ENCODE results near the gene ODR4.
"Not testable (repeated sequence)": the region's sequence is repeated elsewhere in the genome, so short reads cannot be mapped to it uniquely, and the experiment has no call there.

ODR4 gene

DNA sequence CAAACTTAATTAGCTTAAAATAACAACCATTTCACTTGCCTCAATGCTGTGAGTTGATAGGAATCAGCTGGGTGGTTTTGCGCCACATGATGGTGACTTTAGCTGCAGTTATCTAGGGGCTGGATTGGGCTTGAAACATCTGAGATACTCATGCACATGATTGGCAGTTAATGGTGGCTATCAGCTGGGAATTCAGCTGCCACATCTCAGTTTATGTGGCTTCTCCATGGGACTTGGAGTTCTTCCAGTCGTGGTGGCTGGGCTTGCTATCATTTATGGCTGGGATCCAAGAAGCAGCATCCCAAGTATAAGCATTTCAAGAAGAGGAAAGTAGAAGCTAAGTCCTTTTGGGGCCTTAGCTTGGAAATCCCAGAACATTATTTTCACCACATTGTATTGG lies 48.9 kb downstream of the ODR4 start:
- no peak for DNase-seq

DNA sequence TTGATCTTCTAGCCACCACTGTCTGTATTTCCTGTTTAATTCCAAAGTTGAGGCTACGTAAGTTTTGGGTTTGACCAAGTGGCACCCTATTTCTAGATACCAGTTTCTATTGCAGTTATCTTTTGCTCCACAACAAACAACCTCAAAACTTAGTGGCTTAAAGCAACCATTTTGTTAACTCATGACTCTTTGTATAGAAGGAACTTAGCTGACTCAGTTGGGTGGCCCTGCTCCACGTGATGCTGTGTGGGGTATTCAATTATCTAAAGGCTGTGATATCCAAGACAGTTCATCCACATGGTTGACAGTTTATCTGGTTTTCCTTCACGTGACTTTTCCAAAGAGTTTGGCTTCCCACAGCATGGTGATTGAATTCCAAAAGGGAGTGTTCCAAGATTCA lies 50.5 kb downstream of the ODR4 start:
- no peak for DNase-seq

DNA sequence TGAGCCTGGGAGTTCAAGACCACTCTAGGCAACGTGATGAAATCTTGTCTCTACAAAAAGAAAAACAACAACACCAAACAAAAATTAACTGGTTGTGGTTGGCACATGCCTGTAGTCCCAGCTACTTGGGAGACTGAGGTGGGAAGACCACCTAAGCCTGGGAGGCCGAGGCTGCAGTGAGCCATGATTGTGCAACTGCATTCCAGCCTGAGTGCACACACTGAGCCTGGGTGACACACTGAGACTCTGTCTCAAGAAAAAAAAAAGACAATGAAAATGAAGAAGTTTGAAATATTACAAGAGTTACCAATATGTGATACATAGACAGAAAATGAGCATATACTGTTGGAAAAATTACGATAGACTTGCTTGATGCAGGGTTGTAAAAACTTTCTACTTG lies 53.4 kb downstream of the ODR4 start:
- DNase-seq: no peak

DNA sequence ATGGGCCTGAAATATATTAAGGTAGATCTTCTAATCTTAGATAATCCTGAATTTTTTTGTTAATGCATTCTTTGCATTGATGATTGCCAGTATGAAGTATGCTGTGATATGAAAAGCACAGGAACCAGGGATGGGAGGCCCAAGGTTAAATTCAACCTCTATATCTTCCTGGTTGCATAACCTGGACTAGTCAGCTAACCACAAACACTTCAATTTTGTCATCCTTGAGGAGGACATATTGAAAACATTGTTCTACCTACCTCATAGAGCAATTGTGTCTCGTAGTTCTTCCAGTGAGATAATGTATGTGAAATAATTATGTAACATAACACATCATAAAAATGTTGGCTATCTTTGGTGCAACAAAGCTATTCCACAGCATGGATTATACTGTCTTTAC lies 59.7 kb downstream of the ODR4 start:
- no peak for DNase-seq

DNA sequence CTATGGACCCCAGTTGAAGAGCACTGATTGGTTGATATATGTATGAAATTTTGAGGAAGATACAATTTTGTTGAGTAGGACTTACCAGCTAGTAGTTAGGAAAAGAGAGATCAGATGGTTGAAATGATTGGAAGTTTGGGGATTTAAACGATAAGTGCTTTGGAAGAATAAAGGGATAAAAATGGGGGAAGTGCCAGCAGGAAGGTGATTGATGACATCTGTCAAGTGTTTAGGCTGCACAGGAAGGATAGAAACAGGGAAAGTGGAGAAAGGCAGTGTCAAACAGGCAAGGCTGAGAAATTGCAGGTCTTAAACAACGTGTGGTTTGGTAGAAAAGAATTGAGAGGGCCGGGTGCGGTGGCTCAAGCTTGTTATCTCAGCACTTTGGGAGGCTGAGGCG lies 62.9 kb downstream of the ODR4 start:
- no peak for DNase-seq

DNA sequence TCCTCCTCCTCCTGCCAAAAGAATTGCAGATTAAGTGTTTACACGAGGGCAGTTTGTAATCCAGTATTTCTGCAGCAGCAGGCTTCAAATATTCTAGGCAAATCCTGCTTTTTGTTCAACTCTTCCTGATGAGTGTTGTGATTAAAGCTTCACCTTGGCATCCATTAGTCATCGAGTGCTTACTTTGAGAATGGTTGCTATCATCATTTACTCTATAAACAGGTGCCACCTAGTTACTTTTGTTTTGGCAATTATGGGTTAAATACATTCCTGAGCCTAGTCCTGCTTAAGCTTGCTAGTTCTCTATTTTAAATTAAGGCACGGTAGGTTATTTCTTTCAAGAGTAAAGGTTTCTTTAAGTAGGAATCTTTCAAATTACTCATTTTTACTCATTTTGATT lies 64.9 kb downstream of the ODR4 start:
- DNase-seq: no peak

DNA sequence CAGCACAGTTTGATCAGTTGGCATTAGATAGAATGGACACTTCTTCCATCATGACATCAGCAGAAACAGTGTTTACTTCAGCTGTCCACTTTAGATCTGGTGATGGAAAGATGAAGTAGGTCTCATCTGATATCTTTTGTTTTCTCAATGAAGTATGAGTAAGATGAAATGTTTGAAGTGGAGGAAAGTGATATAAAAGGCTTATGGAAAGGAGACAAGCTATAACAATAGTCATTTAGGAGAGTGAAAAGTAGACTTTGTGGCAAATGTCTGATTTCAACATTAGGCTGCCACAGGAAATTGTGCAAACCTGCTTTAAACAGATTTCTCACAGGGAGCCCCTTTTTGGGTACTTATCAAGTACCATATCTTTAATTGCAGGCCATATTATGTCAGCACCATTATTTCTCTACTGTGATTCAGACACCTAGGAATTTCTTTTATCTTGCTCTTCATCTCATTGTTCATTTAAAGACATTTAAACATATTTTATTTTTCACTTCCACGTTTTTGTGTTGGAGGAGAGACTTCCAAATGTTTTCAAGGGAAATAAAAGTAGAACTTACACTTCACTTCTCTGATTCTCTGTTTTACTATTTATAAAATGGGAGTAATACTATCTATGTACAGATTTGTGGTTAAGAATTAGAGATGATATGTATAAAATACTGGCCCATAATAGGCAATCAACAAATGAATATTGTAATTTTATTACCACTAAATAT lies 67.2 kb downstream of the ODR4 start:
- DNase-seq: no peak

DNA sequence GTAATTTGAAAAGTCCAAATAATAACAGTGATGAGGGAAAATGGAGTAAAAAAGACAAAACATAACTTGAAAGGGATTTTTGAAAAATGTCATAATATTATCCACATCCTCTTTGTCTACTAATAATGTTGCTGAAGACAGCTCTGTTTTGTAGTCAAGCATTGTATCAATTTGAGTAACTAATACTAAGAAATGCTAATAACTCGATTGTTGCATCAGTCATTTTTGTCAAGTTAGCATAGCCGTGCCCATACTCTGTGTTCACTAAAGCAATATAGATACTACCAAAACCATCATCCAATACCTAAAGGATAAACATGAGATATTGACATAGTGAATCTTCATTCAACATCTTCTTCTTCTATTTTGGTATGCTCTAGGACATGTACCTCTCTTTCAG lies 68.0 kb downstream of the ODR4 start:
- no peak for DNase-seq

DNA sequence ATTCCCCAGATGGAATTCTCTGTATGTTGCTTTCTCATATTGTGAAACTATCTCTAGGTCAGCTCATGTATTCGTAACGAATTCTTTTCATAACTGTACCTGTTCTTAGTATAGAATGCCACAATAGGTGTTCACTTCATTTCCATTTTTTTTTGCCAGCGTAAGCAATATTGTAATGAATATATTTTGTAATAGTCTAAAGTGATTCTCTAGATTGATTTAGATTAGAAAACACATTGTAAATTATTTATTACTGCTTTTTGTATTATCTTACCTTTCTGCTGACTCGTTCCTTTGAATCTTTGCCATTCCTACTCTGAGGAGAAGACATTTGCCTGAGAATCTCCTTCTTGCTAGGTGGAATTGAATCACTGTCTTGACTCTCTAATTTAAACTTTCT lies 70.5 kb downstream of the ODR4 start:
- no peak for DNase-seq

DNA sequence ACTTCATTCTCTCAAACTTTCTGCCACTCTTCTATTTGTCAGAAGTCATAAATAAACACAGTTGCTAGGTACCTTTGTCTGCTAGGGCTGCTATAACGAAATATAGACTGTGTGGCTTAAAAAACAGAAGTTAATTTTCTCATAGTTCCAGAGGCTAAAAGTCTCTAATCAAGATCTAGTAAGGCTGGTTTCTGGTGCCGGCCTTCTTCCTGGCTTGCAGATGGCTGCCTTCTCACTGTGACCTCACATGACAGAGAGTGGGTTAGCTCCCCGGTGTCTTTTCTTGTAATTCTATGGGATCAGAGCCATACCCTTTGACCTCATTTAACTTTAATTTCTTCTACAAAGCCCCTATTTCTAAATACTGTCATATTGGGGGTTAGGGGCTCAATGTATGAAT lies 79.3 kb downstream of the ODR4 start:
- DNase-seq: no peak

DNA sequence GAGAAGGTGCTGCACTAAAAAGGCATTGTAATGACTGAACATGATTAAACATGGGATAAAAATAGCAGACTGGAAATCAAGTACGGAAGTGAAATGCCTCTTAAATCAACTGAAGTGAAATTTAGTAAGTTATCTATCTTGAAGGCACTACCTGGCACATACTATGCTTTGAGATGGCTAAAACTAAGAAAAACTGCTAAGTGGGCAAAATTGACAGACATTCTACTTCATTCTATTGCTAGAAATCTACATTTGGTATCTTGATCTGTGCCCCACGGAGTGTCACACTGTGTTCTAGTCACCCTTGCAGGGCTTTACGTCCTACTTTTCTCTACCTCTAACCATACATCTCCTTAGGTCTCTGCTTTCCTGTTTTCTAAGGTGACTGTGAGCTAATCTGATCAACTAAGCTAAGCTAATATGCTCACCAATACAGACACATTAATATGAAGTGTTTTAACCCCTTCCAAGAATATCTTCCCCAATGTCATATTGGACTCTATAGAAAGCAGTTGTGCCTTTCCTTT lies 81.2 kb downstream of the ODR4 start:
- DNase-seq: no peak

DNA sequence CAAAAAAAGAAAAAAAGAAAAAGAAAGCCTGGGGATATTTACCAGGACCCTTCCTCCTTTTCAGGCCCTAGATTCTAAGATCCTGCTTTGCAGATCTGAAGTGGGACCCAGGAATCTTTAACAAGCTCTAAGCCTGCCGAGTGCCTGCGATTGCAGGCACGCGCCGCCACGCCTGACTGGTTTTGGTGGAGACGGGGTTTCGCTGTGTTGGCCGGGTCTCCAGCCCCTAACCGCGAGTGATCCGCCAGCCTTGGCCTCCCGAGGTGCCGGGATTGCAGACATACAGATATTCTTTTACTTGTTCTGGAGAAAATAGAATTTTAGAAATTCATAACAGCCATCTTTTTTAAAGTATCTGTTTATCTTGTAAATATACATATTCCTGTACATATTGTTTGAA lies 83.5 kb downstream of the ODR4 start:
- DNase-seq: not testable (repeated sequence)

DNA sequence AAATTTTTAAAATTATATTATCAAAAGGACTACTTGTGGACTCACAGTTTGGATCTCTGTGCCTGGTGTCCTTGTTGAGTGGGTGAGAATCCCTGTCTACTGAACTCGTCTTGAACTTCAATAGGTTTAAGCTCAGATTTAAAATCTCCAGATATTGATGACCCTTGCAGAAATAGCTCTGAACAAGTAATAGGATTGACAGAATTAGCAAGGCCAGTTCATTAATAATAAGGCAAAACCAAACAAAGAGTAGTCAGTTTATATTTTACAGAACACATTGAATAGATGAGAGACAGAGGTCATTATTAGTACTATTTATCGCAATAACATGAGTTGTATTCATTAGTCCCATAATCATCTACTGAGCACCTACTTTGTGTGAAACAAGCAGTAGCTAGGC lies 85.4 kb downstream of the ODR4 start, which contains the start of gene PDC:
Gene PDC, minus strand, starts transcription at position 101 of the 400 bp plus-strand sequence. CDS start 11,655 bp downstream, outside the sequence.
- no peak for DNase-seq

DNA sequence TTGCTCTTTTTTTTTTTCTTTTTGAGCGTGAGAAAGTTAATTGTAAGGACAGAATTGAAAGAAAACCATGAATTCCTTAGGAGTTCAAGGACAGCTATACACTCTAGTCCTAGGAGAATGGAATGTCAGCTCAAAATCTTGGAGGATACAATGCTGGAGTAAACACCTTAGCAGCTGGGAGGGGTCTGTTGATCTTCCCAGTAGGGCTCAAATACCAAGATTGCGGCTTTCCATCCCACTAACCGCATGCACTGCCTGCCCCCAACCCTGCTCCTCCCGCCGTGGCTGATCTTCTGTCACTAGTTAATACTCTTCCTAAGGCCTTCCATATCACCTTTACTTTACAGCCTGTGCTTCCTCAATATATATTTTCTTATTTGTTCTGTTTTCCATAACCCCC lies 87.9 kb downstream of the ODR4 start:
- no peak for DNase-seq

DNA sequence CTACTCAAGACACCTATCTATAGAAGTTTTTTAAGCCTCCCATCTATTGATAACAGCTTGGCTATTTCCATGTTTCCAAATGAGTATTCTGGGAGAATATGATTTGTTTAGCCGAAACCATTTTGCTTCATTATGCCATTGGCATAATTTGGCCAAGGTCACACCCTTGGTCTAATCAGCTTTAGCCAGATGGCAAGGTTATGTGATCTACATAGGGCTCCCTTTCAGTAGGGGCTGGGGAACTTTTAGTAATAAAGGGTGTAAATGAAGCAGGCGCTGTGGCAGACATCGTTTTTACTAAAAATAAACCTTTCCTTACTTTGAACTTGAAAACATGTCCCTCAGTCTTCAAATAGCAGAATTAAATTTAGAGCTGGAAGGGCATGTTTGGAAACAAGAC lies 88.3 kb downstream of the ODR4 start:
- no peak for DNase-seq

DNA sequence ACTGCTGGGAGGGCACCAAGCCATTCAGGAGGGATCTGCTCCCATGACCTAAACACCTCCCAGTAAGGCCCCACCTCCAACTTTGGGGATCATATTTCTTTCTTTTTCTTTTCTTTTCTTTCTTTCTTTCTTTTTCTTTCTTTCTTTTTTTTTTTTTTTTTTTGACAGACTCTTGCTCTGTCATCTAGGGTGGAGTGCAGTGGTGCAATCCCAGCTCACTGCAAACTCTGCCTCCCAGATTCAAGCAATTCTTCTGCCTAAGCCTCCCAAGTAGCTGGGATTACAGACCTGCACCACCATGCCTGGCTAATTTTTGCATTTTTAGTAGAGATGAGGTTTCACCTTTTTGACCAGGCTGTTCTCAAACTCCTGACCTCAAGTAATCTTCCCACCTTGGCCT lies 89.9 kb downstream of the ODR4 start:
- DNase-seq: not testable (repeated sequence)

DNA sequence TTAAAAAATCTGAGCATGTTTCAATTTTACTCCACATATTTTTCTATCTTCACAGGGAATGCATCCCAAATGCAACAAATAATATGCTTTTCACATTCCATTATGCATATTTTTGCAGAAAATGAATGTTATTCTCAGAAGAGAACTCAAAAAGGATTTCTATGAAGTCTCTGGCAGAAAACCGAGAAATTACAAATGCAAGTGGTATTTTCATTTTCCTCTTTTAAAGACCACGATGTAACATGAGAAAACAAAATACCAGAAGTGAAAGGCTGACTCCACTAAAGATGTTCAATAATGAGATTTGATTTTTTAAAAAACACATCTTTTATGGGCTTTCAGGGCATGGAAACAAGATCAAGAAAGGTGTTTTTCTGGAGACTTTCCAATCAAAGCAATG lies 90.3 kb downstream of the ODR4 start:
- no peak for DNase-seq
